ENCODE results near the gene CCT2. TPM values are rescaled to one million over a fixed set of nuclear protein-coding genes. Genes with fewer than 3 reads are reported as not detected.

CCT2 gene
- total RNA-seq, 2 experiments from 2014 or later, result 293 to 360 TPM

DNA sequence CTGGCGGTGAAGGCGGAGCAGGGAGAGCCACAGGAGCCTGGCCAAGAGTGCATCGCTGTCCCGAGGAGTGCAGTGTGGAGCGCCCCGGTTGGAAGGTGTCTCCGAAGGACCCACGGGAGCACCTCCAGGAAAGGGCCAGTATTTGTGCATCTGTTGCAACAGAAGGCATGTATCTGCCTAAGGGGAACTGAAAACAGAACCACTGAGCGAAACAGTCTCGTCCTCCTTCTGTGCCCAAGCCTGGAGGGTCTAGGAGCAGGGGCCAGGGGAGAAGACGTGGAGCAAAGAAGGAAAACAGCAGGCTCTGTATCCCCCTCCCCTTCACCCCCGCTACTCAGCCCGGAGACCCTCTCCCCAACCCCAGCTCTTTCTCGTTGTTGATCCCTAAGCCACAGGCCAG lies 30.8 kb downstream of the CCT2 start:
- peaks cover 6% of the 10 kb centered on the region for H3K27me3 Mint-ChIP-seq
- DNase-seq (no peak), ATAC-seq (no peak)
- no peaks in the 10 kb centered on the region for H3K36me3 Mint-ChIP-seq (ENCODE audit: low read depth)
- ChIA-PET POLR2A (no interaction called here), CTCF (no interaction called here)
- intact Hi-C loops (cut with DNase I, micrococcal nuclease), result no loop called here
- H3K27ac Mint-ChIP-seq, result no peak overlapping the region
- H3K4me3 Mint-ChIP-seq, result no peak overlapping the region
- no peaks in the 10 kb centered on the region for H3K4me1 Mint-ChIP-seq
- H3K9me3 Mint-ChIP-seq (ENCODE audit: low read depth), result no peaks in the 10 kb centered on the region

GRCh38 chr12:69619050-69619449 lies 33.8 kb downstream of the CCT2 start:
- POLR2A ChIA-PET, result interaction anchor here (0.6 kb wide), 1 partner anchor 1903 kb away, joined by 4 read pairs; no protein-coding TSS in a partner anchor
- Mint-ChIP-seq H3K4me1 (no peaks in the 10 kb centered on the region), H3K4me3 (no peak overlapping the region), H3K36me3 (ENCODE audit: low read depth) (no peaks in the 10 kb centered on the region), H3K27me3 (peaks cover 4% of the 10 kb centered on the region), H3K9me3 (ENCODE audit: low read depth) (no peaks in the 10 kb centered on the region), H3K27ac (no peak overlapping the region)
- ATAC-seq, result no peak
- intact Hi-C loops (cut with DNase I, micrococcal nuclease), result no loop called here
- no peak for DNase-seq
- CTCF ChIA-PET, result no interaction called here

- Mint-ChIP-seq H3K27me3 (peaks cover 4% of the 10 kb centered on the region), H3K9me3 (ENCODE audit: low read depth) (no peaks in the 10 kb centered on the region), H3K36me3 (ENCODE audit: low read depth) (no peaks in the 10 kb centered on the region), H3K4me1 (no peaks in the 10 kb centered on the region), H3K4me3 (no peak overlapping the region), H3K27ac (no peak overlapping the region)
- CTCF ChIA-PET, result interaction anchor here (0.7 kb wide), 1 partner anchor 12 kb away, joined by 4 read pairs; no protein-coding TSS in a partner anchor
- POLR2A ChIA-PET, result no interaction called here
- no peak for ATAC-seq
- intact Hi-C loops (cut with DNase I, micrococcal nuclease), result no loop called here
- no peak for DNase-seq
Observed at GRCh38 chr12:69620077-69620476, 34.8 kb downstream of the CCT2 start.

DNA sequence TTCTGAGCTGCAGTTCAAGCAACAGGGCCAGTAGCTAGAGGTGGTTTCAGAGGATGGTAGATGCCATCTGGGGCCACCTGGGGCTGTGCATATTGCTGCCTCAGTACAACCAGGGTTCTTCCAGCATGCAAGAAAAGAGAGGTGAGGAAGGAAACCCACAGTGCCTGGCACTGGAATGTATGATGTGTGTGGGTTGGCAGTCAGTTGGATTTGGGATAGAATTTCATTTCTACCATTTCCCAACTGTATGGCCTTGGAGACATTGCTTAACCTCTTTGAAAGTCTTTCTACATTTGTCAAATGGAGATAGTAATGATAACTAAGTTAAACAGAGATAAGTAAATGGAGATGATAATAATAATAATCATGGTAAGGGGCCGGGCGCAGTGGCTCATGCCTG lies 35.7 kb downstream of the CCT2 start:
- intact Hi-C loops (cut with DNase I, micrococcal nuclease), result no loop called here
- CTCF ChIA-PET, result interaction anchor here (0.7 to 1.8 kb wide), 2 partner anchors 13 to 19 kb away, joined by 4 to 7 read pairs; no protein-coding TSS in a partner anchor
- H3K36me3 Mint-ChIP-seq (ENCODE audit: low read depth), result no peaks in the 10 kb centered on the region
- no peak overlapping the region for H3K4me3 Mint-ChIP-seq
- H3K27me3 Mint-ChIP-seq, result peaks cover 4% of the 10 kb centered on the region
- no peak overlapping the region for H3K27ac Mint-ChIP-seq
- DNase-seq (no peak), ATAC-seq (no peak)
- no peaks in the 10 kb centered on the region for H3K4me1 Mint-ChIP-seq
- H3K9me3 Mint-ChIP-seq (ENCODE audit: low read depth), result no peaks in the 10 kb centered on the region
- POLR2A ChIA-PET, result no interaction called here

- DNase-seq (no peak), ATAC-seq (no peak)
- intact Hi-C loops (cut with DNase I, micrococcal nuclease), result no loop called here
- H3K4me3 Mint-ChIP-seq, result no peak overlapping the region
- peaks cover 4% of the 10 kb centered on the region for H3K27me3 Mint-ChIP-seq
- no peaks in the 10 kb centered on the region for H3K4me1 Mint-ChIP-seq
- H3K36me3 Mint-ChIP-seq (ENCODE audit: low read depth), result no peaks in the 10 kb centered on the region
- ChIA-PET POLR2A (no interaction called here), CTCF (interaction anchor here (0.6 to 1.8 kb wide), 3 partner anchors 19 to 576 kb away, joined by 3 to 7 read pairs (median 4); no protein-coding TSS in a partner anchor)
- H3K9me3 Mint-ChIP-seq (ENCODE audit: low read depth), result no peaks in the 10 kb centered on the region
- H3K27ac Mint-ChIP-seq, result no peak overlapping the region
Observed at GRCh38 chr12:69621551-69621950, 36.3 kb downstream of the CCT2 start.

- Mint-ChIP-seq H3K9me3 (ENCODE audit: low read depth) (no peaks in the 10 kb centered on the region), H3K27ac (no peak overlapping the region), H3K27me3 (peaks cover 2% of the 10 kb centered on the region), H3K4me3 (no peak overlapping the region), H3K36me3 (ENCODE audit: low read depth) (no peaks in the 10 kb centered on the region), H3K4me1 (no peaks in the 10 kb centered on the region)
- DNase-seq, result no peak
- CTCF ChIA-PET, result interaction anchor here (1.5 kb wide), 1 partner anchor 15 kb away, joined by 5 read pairs; no protein-coding TSS in a partner anchor
- ATAC-seq, result no peak
- POLR2A ChIA-PET, result interaction anchor here (0.6 kb wide), 1 partner anchor 134 kb away, joined by 3 read pairs; no protein-coding TSS in a partner anchor
- intact Hi-C loops (cut with DNase I, micrococcal nuclease), result no loop called here
Observed at GRCh38 chr12:69623970-69624369, 38.7 kb downstream of the CCT2 start.

DNA sequence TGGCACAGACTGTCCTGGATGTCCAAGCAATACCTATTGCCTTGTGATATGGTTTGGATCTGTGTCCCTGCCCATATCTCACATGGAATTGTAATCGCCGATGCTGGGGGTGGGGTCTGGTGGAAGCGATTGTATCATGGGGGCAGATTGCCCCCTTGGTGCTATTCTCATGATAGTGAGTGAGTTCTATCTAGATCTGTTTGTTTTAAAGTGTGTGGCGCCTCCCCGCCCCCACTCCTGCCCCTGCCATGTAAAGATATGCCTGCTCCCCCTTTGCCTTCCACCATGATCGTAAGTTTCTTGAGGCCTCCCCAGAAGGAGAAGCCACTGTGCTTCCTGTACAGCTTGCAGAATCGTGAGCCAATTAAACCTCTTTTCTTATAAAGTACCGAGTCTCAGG lies 42.2 kb downstream of the CCT2 start:
- Mint-ChIP-seq H3K27me3 (no peaks in the 10 kb centered on the region), H3K9me3 (ENCODE audit: low read depth) (no peaks in the 10 kb centered on the region), H3K4me1 (no peaks in the 10 kb centered on the region), H3K4me3 (no peak overlapping the region), H3K36me3 (ENCODE audit: low read depth) (no peaks in the 10 kb centered on the region), H3K27ac (no peak overlapping the region)
- ATAC-seq (no peak), DNase-seq (no peak)
- ChIA-PET POLR2A (no interaction called here), CTCF (no interaction called here)
- intact Hi-C loops (cut with DNase I, micrococcal nuclease), result no loop called here

GRCh38 chr12:69630191-69630590 lies 44.9 kb downstream of the CCT2 start:
- ChIA-PET CTCF (interaction anchor here (1.5 kb wide), 1 partner anchor 9 kb away, joined by 6 read pairs; no protein-coding TSS in a partner anchor), POLR2A (interaction anchor here (0.5 kb wide), 1 partner anchor 17 kb away, joined by 6 read pairs; no protein-coding TSS in a partner anchor)
- no peaks in the 10 kb centered on the region for H3K9me3 Mint-ChIP-seq (ENCODE audit: low read depth)
- no peaks in the 10 kb centered on the region for H3K27me3 Mint-ChIP-seq
- H3K4me3 Mint-ChIP-seq, result no peak overlapping the region
- DNase-seq (no peak), ATAC-seq (no peak)
- no peak overlapping the region for H3K27ac Mint-ChIP-seq
- H3K36me3 Mint-ChIP-seq (ENCODE audit: low read depth), result no peaks in the 10 kb centered on the region
- intact Hi-C loops (cut with DNase I, micrococcal nuclease), result no loop called here
- H3K4me1 Mint-ChIP-seq, result no peaks in the 10 kb centered on the region

DNA sequence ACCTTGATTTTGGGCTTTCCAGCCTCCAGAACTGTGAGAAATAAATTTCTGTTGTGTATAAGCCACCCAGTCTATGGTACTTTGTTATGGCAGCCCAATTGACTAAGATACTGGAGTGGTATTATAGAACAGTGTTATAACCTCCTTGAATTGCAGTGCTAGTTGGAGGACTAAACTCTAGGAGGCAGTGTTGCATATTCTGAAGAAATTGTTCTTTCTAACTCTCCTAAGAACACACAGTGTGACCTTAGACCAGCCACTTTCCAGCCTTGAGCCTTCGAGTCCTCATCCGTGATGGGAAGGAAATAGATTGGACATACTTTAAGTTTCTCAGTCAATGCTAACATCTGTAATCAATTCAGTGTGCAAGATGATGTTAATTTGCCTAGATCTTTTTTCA lies 47.8 kb downstream of the CCT2 start:
- CTCF ChIA-PET, result no interaction called here
- intact Hi-C loops (cut with DNase I, micrococcal nuclease), result no loop called here
- no peak for ATAC-seq
- Mint-ChIP-seq H3K4me1 (no peaks in the 10 kb centered on the region), H3K27ac (no peak overlapping the region), H3K4me3 (no peak overlapping the region), H3K36me3 (ENCODE audit: low read depth) (no peaks in the 10 kb centered on the region), H3K27me3 (no peaks in the 10 kb centered on the region), H3K9me3 (ENCODE audit: low read depth) (no peaks in the 10 kb centered on the region)
- no peak for DNase-seq
- POLR2A ChIA-PET, result no interaction called here

DNA sequence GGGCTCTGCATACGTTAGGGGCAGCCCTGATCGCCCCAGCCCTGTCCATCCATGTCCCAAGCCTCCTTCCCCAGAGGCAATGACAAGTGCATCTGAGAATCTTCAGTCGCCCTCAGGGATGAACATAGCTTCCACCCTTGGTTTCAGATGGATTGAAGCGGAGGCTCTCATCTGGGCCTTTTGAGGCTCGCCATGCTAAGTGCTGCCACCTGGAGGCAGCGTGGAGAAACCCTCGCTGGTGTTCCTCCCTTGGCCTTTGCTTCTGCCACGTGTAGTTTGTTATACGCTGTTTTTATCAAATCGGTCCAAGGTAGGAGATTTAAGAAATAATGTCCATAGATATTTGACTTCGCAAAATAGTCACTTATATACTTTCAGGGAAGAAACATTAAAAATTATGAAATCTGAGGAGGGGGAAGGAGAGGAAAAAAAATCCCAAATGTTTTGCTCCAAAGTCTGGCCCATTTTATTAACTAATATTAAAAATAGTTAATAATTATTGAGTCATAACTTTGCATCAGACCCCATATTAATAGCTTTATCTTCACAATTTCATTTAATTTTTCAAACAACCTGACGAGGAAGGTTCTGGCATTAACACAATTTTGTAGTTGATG lies 54.2 kb downstream of the CCT2 start:
- peak; percentile 88 for ATAC-seq
- CTCF ChIA-PET, result interaction anchor here (0.6 to 3.8 kb wide), 29 partner anchors 9 to 1301 kb away, joined by 3 to 36 read pairs (median 3); no protein-coding TSS in a partner anchor
- H3K36me3 Mint-ChIP-seq (ENCODE audit: low read depth), result no peaks in the 10 kb centered on the region
- H3K4me1 Mint-ChIP-seq, result no peaks in the 10 kb centered on the region
- no peaks in the 10 kb centered on the region for H3K9me3 Mint-ChIP-seq (ENCODE audit: low read depth)
- H3K27ac Mint-ChIP-seq, result no peak overlapping the region
- POLR2A ChIA-PET, result no interaction called here
- intact Hi-C loops (cut with DNase I, micrococcal nuclease), result loop anchor here (1.0 to 5.0 kb wide), 3 partner anchors 282 to 487 kb away; no protein-coding TSS in a partner anchor
- no peak overlapping the region for H3K4me3 Mint-ChIP-seq
- DNase-seq, result peak; percentile 79
- no peaks in the 10 kb centered on the region for H3K27me3 Mint-ChIP-seq

GRCh38 chr12:69641546-69641945 lies 56.3 kb downstream of the CCT2 start:
- intact Hi-C loops (cut with DNase I, micrococcal nuclease), result no loop called here

GRCh38 chr12:69642531-69642930 lies 57.3 kb downstream of the CCT2 start:
- ATAC-seq (no peak), DNase-seq (no peak)
- intact Hi-C loops (cut with DNase I, micrococcal nuclease), result no loop called here
- Mint-ChIP-seq H3K36me3 (ENCODE audit: low read depth) (no peaks in the 10 kb centered on the region), H3K4me1 (no peaks in the 10 kb centered on the region), H3K27ac (no peak overlapping the region), H3K4me3 (no peak overlapping the region), H3K9me3 (ENCODE audit: low read depth) (no peaks in the 10 kb centered on the region), H3K27me3 (peaks cover 5% of the 10 kb centered on the region)
- ChIA-PET CTCF (interaction anchor here (0.7 kb wide), 1 partner anchor 17 kb away, joined by 4 read pairs; no protein-coding TSS in a partner anchor), POLR2A (interaction anchor here (0.6 kb wide), 1 partner anchor 12 kb away, joined by 3 read pairs; no protein-coding TSS in a partner anchor)

More at GRCh38 chr12:69641546-69641945, 56.3 kb downstream of the CCT2 start:
- POLR2A ChIA-PET, result no interaction called here
- Mint-ChIP-seq H3K4me1 (no peaks in the 10 kb centered on the region), H3K27ac (no peak overlapping the region), H3K27me3 (no peaks in the 10 kb centered on the region), H3K9me3 (ENCODE audit: low read depth) (no peaks in the 10 kb centered on the region), H3K36me3 (ENCODE audit: low read depth) (no peaks in the 10 kb centered on the region), H3K4me3 (no peak overlapping the region)
- ATAC-seq (no peak), DNase-seq (no peak)
- CTCF ChIA-PET, result interaction anchor here (1.0 to 3.8 kb wide), 4 partner anchors 14 to 700 kb away, joined by 3 to 27 read pairs (median 4); no protein-coding TSS in a partner anchor
